Pons (tissue), 1 donor: ENCODE data around the gene KTN1.

Source experiments
- DNase-seq: peaks from one replicate; pipeline ENCODE4 v3.0.0-alpha.2; 2016; ENCODE audit warnings: low spot score

The KTN1 gene

GRCh38 chr14:55571125-55571889 lies 8.7 kb upstream of the KTN1 start:
- DNase-seq: no peak

- peak; percentile 17 for DNase-seq
Measured at GRCh38 chr14:55572578-55572977, 7.4 kb upstream of the KTN1 start.

GRCh38 chr14:55574988-55575387 lies 5.0 kb upstream of the KTN1 start:
- DNase-seq: no peak

DNA sequence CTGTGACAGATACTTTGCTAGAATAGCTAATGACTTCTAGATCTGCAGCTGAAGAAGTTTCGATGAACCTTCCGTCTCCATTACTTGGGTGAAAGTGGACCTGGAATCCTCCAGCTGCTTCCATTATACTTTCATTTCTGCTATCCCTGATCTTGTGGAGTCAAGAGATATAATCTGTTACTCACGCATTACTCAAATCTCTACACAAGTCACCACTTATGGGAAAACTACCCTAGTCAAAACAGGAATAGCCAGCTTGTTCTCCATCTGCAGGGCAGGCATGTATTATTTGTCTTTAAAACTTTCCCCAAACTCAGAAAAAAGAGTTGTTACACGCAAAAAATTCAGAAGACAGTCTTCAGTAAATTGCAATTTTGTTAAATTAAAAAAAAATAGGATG lies 2.8 kb upstream of the KTN1 start:
- DNase-seq: no peak

DNA sequence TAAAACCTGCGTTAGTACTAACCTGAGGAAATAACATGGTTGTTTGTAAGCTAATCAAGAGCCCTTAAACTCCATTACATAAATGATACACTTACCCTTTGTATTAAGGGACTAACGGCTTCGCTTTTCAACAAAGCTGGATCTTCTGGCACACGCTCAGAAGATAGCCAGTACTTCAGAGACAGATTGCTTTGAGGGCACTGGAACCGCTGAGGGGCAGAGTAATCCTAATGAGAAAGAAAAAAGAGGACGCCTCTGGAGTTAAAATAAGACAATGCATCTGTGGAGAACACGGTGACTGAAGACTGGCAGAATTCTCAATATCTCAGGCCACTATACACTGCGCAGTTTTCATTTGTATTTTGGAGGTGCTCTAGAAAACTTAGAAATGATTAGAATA lies 1.5 kb upstream of the KTN1 start:
- no peak for DNase-seq

- DNase-seq: peak; percentile 41
Measured at GRCh38 chr14:55580470-55581341, 699 bp downstream of the KTN1 start.

DNA sequence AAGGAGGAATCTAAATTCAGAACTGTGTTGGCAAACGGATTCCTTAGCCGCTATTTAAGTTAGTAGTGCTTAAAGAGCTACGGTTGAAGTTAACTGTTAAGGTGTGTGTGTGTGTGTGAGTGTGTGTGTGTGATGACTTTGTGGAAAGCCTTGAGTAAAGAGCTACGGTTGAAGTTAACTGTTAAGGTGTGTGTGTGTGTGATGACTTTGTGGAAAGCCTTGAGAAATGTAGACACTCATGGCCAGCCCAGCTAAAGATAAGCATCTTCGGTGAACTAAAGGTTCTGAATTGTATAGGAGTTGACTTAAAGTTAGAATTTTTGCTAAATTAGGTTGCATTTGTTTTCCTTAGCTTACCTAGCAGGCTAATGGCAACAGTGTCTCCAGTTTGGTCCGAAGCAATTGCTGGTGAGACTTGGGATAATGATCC lies 1.4 kb downstream of the KTN1 start:
- no peak for DNase-seq

- DNase-seq: no peak
Measured at GRCh38 chr14:55582746-55583145, 2.7 kb downstream of the KTN1 start.

DNA sequence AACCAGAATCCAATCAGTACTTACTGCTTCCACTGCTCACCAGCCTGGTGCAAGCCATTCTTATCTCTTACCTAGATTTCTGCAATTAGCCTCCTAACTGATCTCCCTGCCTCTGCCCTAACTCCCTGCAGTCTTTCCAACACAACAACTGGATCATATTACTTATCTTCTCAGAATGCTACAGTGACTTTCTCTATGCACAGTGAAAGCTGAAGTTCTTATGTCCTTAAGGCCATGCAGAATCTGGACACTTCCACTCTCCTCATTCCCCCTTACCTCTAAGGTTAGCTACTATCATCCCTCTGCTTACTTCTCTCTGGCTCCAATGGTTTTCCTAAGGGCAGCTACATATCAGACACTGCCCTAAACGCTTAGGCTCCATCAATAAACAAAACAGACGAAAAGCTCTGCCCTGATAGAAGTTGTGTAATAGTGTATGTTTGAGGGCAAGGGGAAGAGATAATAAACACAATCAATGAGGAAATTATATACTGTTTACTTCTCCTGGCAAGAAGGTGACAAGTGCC lies 4.0 kb downstream of the KTN1 start:
- no peak for DNase-seq

DNA sequence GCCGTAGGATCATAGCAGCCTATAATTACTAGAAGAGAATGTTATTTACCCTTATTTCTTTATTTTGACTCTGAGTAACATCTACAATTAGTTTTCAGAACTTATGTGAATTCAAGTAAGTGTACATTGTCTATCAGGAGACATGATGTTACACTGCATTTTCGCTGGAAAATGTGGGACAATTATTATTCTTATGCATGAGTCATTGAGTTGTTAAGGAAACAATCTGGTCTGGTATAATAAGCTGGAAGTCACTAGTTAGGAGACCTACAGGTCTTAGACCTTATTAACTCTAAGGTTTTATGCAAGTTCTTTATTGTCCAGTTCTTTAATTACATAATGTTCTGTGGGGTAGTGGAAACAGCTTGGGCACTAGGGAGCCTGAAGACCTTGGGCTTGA lies 5.8 kb downstream of the KTN1 start:
- DNase-seq: no peak

DNA sequence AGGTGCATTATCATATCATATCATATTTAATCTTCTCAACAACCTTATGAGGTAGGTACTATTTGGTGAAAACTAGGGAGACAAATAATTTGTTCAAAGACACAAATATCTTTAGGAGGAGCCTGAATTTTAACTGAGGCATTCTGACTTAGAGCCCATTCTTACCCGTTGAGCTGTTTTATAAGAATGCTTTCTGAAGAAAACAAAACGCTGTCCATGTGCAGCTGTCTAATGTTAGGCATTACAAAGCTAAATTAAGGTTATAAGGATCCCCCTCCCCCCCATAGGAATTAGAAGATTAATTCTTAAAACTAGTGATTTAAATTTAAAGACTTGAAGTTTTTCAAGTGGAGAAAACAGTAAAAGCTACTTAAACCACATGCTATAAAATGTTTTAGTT lies 6.4 kb downstream of the KTN1 start:
- DNase-seq: no peak

DNA sequence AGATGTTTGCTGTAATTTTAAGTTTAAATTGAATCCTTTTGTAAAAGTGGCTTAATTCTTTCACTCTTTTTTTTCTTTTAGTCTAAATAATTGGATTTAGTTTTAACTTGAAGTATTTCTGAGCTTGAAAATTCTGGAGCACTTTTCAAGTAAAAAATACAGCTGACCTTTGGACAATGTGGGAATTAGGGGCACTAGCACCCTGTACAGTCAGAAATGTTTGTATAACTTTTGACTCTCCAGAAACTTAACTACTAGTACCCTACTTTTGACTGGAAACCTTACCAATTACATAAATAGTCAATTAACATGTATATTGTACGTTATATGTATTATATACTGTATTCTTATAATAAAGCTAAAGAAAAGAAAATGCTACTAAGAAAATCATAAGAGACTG lies 7.8 kb downstream of the KTN1 start:
- no peak for DNase-seq

DNA sequence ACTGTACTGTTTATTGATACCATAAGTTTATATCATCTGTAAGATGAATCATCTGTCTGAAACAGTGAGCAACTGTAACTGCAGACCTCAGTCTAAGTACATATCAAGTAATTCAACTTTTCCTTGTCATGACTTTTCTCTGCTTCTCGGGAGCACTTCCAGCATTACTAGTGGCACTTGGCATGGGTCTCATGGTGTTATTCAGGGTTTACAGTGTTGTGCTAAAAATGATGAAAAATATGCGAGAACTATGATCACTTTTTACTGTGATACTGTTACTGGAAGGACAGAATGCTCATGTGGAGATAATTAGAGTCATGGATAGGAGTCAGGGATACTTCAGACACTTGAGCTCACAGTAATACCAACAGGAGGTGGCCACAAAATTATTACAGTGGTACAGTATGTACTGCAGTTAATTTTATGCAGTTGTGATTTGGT lies 8.3 kb downstream of the KTN1 start:
- no peak for DNase-seq

GRCh38 chr14:55589171-55589570 lies 9.2 kb downstream of the KTN1 start:
- DNase-seq: no peak

DNA sequence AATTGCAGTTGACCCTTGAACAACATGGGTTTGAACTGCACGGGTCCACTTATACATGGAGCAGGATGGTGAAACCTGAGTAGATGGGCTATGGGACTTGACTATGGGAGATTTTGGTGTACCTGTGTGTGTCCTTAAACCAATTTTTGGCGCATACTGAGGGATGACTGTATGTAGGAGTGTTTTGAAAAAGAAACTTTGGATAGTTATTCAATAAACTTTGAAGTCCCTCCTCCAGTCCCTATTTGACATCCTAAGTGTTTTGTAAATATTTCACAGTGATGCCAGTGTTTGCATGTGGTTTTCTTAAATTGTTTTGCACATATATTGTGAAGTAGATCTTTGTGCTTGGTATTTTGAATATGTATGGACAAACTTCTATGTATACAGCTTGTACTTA lies 12.4 kb downstream of the KTN1 start:
- no peak for DNase-seq

- DNase-seq: no peak
Measured at GRCh38 chr14:55593698-55594097, 13.7 kb downstream of the KTN1 start.

GRCh38 chr14:55599250-55599879 lies 19.4 kb downstream of the KTN1 start:
- DNase-seq: no peak

DNA sequence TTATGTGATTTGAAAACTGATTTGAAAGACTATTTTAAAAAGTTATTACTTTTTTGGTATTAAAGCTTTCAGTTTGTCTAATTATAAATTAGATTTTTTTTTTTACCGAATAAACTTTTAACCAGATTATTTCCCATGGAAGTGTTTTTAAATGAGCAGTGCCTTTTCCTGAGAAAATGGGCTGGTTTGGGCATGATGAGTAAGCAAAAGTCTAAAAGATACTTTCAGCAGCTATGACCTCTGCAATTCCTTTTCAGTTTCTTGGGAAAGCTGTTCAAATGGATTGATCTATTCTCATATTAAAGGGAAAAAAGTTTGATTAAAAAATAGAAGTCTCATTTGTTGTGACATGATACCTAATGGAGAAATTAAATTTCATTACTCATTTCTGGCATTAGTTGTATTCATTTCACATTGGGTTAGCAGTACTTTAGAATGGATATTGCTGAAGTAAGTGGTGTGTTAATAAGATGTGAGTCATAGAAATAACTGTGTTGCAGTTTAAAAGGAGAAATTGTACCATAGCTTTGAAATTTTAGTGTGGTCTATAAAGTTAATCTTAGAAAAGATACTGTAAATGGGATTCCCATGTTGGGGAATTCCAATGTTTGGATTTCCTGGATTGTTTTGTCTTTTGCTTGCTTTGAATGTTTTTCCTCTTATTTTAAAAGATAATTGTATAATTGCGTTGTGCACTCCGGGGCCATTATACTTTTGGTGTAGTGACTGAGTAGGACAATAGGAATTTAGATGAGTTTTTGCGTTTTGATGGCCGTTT lies 21.0 kb downstream of the KTN1 start:
- DNase-seq: no peak

DNA sequence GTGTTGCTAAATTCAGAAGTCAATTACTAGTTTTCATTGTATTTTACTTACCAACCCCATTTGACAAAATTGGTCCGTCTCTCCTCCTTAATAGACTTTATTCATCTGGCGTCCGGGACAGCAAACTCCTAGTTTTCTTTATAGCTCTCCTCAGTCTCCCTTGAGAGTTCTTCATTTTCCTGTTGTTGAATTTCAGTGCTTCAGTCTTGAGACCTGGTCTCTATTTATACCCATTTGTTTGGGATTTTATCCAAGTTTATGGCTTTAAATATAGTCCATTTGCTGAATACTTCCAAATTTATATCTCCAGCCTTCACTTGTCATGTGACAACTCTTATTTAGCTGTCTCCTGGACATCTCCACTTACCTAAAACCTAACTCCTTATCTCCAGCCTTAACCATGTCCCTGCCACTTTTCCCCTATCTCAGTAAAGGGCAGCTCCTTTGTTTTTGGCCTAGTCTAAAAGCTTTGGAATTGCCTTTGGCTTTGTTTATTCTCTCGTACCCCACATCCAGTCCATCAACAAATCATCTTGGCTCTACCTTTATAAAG lies 23.5 kb downstream of the KTN1 start:
- no peak for DNase-seq

DNA sequence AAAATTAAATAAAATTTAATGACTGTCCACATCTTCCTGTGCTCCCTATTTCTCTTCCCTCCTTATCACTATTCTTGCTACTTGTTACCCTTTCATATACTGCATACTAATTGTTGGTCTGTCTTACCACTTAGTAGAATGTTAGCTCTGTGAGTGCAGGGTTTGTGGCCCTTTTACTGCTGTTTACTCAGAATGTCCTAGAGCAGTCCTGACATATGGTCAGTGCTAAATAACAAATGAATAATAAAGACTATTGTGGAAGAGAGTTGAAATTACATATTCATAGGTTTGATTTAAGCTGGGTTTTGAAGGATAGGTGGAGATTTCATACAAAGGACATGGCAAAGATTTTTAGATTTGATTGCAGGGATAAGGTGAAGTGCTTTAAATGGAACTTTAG lies 24.5 kb downstream of the KTN1 start:
- DNase-seq: no peak

- DNase-seq: no peak
Measured at GRCh38 chr14:55604900-55605418, 25.0 kb downstream of the KTN1 start.
